EH (cell line): Measurements from ENCODE around the gene ACSM5.
"Not testable (repeated sequence)": the region's sequence is repeated elsewhere in the genome, so short reads cannot be mapped to it uniquely, and the experiment has no call there.

Experiments used
- DNase-seq: peaks from one replicate; pipeline ENCODE4 v3.0.0-alpha.2; 2015; ENCODE audit warnings: low read depth

The ACSM5 gene

GRCh38 chr16:20398603-20399002, 10.7 kb upstream of the ACSM5 start:
- no peak for DNase-seq

- DNase-seq: no peak
These were observed 10.1 kb upstream of the ACSM5 start for GRCh38 chr16:20399185-20399584.

GRCh38 chr16:20401066-20401465, 8.3 kb upstream of the ACSM5 start:
- DNase-seq: no peak

- no peak for DNase-seq
These were observed 7.8 kb upstream of the ACSM5 start for GRCh38 chr16:20401475-20402016.

DNA sequence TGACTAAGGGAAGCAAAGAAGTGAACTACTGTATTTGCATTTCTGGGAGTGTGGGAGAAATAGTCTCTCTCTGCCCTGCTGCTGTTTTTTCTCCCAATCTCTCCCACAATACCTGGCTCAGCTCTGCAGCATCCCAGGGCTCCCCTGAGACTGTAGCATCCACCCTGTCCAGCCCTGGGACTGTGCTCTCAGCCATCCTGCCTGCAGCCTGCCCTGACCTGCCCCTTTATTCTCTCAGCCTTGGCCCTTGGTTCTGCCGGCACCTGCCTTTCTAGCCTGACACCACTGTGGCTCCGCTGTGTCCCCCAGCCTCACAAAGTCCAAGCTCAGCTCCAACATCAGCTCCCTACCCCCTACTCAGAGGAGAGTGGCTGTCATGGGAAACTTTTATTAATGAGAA, 6.7 kb upstream of the ACSM5 start:
- no peak for DNase-seq

DNA sequence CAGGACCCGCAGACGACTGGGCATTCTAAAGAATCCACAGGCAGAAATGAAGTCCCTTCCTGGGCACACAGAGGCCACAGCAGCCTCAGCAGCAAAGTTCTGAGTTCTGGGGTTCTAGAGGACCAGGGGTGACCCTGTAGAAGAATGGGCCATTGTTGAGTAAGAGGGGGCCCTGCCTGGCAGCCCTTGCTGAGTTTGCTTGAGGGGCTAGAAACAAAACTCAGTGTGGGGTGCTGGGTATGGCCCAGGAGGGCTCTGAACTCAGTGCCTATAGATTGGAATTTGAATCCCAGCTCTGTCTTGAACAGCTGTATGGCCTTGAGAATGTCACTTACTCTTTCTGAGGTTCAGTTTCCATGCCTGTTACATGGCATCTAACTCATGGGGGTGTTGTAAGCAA, 4.7 kb upstream of the ACSM5 start, which contains the start of gene PDILT:
TSS of gene PDILT (minus strand) at position 101 of the 400 bp plus-strand sequence. CDS start 5,437 bp downstream, outside the sequence.
- no peak for DNase-seq

GRCh38 chr16:20410121-20410723, 888 bp downstream of the ACSM5 start:
- DNase-seq: peak; percentile 46

GRCh38 chr16:20411055-20411454, 1.7 kb downstream of the ACSM5 start:
- DNase-seq: no peak

- peak; percentile 52 for DNase-seq
These were observed 6.2 kb downstream of the ACSM5 start for GRCh38 chr16:20415541-20415940.

DNA sequence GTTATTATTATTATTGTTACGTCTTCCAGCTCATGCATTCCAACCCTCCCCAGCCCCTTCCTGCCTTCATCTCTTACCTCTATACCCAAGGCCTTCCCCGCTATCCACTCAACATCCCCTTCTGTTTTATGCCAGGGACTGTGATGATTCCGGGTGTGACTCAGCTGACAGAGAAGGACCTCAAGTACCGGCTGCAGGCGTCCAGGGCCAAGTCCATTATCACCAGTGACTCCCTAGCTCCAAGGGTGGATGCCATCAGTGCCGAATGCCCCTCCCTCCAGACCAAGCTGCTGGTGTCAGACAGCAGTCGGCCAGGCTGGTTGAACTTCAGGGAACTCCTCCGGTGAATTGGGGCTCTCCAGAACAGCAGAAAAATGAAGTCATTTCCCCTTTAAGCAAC, 9.8 kb downstream of the ACSM5 start:
- DNase-seq: not testable (repeated sequence)

DNA sequence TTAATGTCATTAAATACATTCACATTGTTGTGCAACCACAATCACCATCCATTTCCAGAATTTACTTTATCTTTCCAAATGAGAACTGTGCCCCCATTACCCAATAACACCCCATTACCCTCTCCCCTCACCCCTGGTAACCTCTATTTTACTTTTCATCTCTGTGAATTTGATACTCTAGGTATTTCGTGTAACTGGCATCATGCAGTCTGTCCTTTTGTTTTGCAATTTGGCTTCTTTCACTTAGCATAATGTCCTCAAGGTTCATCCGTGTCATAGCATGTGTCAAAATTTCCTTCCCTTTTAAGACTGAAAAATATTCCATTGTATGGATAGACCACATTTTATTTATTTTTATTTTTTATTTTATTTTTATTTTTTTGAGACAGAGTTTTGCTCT, 12.4 kb downstream of the ACSM5 start:
- DNase-seq: not testable (repeated sequence)

GRCh38 chr16:20423772-20424128, 14.4 kb downstream of the ACSM5 start:
- not testable (repeated sequence) for DNase-seq

DNA sequence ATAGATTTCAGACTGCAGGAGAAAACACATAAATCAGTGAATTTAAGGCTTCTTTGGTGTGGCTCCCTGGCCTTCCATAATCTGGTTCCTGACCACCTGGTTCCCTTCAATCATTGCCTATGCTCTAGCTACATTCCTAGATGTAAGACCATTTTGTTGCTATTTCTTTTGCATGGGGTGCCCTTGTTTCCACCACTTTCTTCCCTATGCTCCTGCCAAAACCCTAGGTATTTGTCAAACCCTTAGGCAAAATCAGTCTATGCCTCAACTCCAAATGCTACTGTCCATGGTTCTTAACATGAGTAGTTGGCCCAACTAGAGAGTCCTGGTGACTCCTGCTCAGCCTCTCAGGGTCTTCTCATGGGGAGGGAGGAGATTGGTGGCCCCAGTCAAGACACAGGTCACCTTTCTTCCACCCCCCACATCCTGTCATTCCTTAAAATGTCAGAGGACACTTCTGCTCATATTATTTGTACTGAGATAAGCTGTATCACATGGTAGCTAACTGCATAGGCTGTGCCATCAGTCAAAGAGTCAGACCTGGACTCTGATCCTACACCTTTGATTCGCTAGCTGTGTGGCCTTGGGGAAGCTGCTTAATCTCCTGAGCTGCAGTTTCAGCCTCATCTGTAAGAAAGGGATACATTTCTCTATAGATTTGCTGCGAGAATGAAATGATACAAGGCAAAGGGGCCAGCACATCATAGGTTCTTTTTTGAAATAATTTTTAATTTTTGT, 15.0 kb downstream of the ACSM5 start:
- DNase-seq: no peak

DNA sequence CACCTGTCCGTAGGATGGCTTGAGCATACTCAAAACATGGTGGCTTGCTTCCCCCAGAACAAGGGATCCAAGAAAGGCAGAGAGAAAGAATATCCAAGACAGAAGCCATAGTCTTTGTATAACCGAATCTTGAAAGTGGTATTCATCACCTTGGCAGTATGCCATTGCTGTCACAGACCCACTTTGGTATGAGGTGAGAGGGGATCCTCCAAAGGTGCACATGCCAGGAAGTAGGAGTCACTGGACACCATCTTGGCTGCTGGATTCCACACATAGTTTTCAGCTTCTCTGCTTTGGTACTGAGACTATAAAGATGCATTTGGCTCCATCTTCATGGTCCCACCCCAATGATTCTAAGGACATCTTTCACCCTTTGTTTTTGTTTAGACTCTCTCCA, 18.1 kb downstream of the ACSM5 start:
- peak; percentile 4 for DNase-seq

GRCh38 chr16:20429499-20429898, 20.2 kb downstream of the ACSM5 start:
- not testable (repeated sequence) for DNase-seq

- DNase-seq: not testable (repeated sequence)
These were observed 21.1 kb downstream of the ACSM5 start for GRCh38 chr16:20430480-20430879.

- DNase-seq: no peak
These were observed 21.6 kb downstream of the ACSM5 start for GRCh38 chr16:20430948-20431347.

GRCh38 chr16:20438950-20439349, 29.6 kb downstream of the ACSM5 start:
- DNase-seq: not testable (repeated sequence)

DNA sequence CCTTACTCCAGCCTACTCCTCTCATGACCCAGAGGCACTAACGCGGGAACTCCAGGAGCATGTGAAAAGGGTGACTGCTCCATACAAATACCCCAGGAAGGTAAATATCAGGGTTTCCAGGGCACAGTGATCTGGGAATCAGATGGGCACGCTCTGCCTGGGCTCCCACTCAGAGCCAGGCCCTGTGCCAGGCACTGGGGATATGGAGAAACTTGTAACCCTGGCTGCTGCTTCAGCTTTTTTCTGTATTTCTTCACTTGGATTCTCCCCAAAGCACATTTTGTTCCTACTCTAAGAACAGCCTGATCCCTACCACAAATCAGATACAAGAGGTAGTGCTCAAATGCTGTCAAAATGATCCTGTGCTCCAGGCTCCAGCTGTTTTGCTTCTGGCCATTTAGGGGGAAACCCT, 30.5 kb downstream of the ACSM5 start:
- DNase-seq: not testable (repeated sequence)

DNA sequence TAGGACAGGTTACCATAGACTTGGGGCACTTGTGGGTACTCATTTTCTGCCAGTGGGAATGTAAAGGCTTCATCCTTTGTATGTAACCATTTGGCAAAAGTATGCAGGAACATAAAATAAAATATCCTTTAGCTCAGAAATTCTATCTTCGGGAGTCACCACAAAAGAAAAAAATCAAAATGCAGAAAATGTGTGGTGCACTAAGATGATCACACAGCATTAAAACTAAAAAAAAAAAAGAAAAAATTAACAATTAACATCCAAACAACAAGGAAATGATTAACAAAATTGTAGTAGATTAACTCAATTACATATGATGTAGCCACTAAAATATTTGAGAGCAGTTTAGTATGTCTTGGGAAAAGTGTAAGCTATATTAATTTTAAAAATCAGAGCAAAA, 31.4 kb downstream of the ACSM5 start:
- DNase-seq: not testable (repeated sequence)

GRCh38 chr16:20441191-20441590, 31.9 kb downstream of the ACSM5 start:
- peak; percentile 17 for DNase-seq

- DNase-seq: not testable (repeated sequence)
These were observed 32.5 kb downstream of the ACSM5 start for GRCh38 chr16:20441859-20442258.

GRCh38 chr16:20446652-20447393, 37.5 kb downstream of the ACSM5 start:
- DNase-seq: not testable (repeated sequence)
